HUES6 (cell line): ENCODE measurements around the gene SLC35D1.

Experiments
- H3K27ac ChIP-seq: 2 replicates; pipeline ENCODE4 v1.7.0; 2013; ENCODE audit warnings: low read depth, mild to moderate bottlenecking, low read length, inconsistent platforms
- H3K27me3 ChIP-seq: 2 replicates; pipeline ENCODE4 v1.6.1; 2013; ENCODE audit warnings: low read length; ENCODE audit not compliant: control insufficient read depth, insufficient read depth
- H3K36me3 ChIP-seq: 2 replicates; pipeline ENCODE4 v1.6.1; 2013; ENCODE audit warnings: low read length; ENCODE audit not compliant: control insufficient read depth, insufficient read depth
- H3K4me1 ChIP-seq: 2 replicates; pipeline ENCODE4 v1.6.1; 2013; ENCODE audit warnings: low read length; ENCODE audit not compliant: control insufficient read depth, insufficient read depth
- H3K4me3 ChIP-seq: 2 replicates; pipeline ENCODE4 v1.5.1; 2013; ENCODE audit warnings: low read depth, low read length
- H3K9ac ChIP-seq: one replicate; pipeline ENCODE4 v1.6.1; 2013; ENCODE audit warnings: mild to moderate bottlenecking, low read length
- H3K9me3 ChIP-seq: 2 replicates; pipeline ENCODE4 v1.6.1; 2013; ENCODE audit warnings: low read depth, low read length; ENCODE audit not compliant: control insufficient read depth, insufficient read depth

SLC35D1 gene

DNA sequence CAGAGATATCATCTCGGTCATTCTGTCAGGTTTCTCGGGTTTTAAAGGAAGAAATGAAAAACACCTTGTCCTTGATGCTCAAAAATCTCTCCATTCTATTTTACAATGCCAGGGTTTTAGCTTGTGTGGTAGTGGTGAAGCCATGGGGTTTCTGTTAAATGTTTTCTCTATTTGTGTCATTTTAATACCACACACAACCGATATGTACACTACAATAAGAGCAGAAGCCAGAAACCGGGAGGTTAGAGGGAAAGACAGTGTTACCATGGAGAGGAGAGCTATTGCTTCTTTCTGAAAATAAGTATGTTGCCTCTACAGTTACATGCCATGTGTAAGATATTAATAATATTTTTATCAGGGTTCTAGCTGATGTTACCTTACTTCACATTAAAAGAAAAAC is 2.8 kb downstream of the SLC35D1 start:
- no peak overlapping the region for H3K27ac ChIP-seq
- H3K27me3 ChIP-seq = 0 out of 2 replicates have a peak, but pooled peaks cover 3% of the 10 kb centered on the region
- H3K36me3 ChIP-seq = peaks cover 14% of the 10 kb centered on the region
- H3K4me3 ChIP-seq = no peak overlapping the region
- H3K9ac ChIP-seq = no peak overlapping the region
- H3K9me3 ChIP-seq = no peaks in the 10 kb centered on the region
- H3K4me1 ChIP-seq = 0 out of 2 replicates have a peak, but pooled peaks cover 8% of the 10 kb centered on the region

- Histone ChIP-seq H3K36me3 (peaks cover 24% of the 10 kb centered on the region), H3K27ac (no peak overlapping the region), H3K9me3 (no peaks in the 10 kb centered on the region), H3K4me1 (peaks cover 12% of the 10 kb centered on the region), H3K4me3 (no peak overlapping the region), H3K27me3 (no peaks in the 10 kb centered on the region), H3K9ac (no peak overlapping the region)
Observed at GRCh38 chr1:67044631-67045270, 9.2 kb downstream of the SLC35D1 start.

GRCh38 chr1:67043366-67043765 is 10.6 kb downstream of the SLC35D1 start:
- Histone ChIP-seq H3K9ac (no peak overlapping the region), H3K4me3 (no peak overlapping the region), H3K4me1 (peaks cover 12% of the 10 kb centered on the region), H3K27ac (no peak overlapping the region), H3K9me3 (no peaks in the 10 kb centered on the region), H3K36me3 (peaks cover 22% of the 10 kb centered on the region), H3K27me3 (no peaks in the 10 kb centered on the region)

GRCh38 chr1:67041841-67042503 is 12.0 kb downstream of the SLC35D1 start:
- no peak overlapping the region for H3K4me3 ChIP-seq
- H3K9ac ChIP-seq = no peak overlapping the region
- H3K36me3 ChIP-seq = peaks cover 19% of the 10 kb centered on the region

DNA sequence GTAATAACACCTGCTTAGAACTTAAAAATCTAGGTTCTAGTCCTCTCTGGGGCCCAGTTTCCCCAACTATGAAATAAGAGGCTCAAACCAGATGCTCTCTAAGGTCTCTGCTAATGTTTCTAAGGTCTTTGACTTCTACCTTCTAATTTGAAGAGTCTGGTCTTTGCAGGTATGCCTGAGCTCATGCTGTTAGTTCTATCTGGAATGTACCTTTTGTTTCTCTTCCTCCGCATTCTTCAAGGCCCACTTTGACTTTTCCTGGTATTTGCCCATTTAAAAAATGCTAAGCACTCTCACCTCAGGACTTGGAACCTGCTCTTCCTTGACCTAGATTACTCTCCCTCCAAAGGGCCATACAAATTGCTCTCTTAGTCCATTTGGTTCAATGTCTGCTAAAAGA is 13.5 kb downstream of the SLC35D1 start:
- no peak overlapping the region for H3K27ac ChIP-seq
- no peaks in the 10 kb centered on the region for H3K9me3 ChIP-seq
- peaks cover 25% of the 10 kb centered on the region for H3K36me3 ChIP-seq
- no peaks in the 10 kb centered on the region for H3K27me3 ChIP-seq
- H3K4me1 ChIP-seq = peaks cover 12% of the 10 kb centered on the region
- H3K9ac ChIP-seq = no peak overlapping the region
- H3K4me3 ChIP-seq = no peak overlapping the region

More at GRCh38 chr1:67041841-67042503, 12.0 kb downstream of the SLC35D1 start:
- Histone ChIP-seq H3K27me3 (no peaks in the 10 kb centered on the region), H3K4me1 (peaks cover 12% of the 10 kb centered on the region), H3K27ac (no peak overlapping the region), H3K9me3 (no peaks in the 10 kb centered on the region)

DNA sequence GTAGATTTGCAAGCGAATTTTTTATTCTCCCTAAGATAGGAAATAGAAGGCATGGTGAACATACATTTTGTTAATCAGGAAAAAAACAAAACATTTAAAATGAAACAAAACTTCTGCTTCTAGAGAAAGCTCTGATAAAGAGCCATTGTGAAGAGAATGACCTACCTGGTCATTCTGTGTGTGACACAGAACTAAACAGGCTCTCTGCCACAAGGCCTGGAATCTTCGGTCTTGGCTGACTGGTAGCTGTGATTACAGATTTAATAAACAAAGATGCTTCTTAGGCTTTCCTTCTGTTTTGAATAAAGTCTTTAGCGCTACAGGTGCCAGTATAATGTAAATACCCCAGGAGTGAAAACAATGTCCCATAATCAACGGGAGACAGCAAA is 22.1 kb downstream of the SLC35D1 start:
- Histone ChIP-seq H3K4me3 (no peak overlapping the region), H3K4me1 (no peaks in the 10 kb centered on the region), H3K9ac (no peak overlapping the region), H3K27me3 (no peaks in the 10 kb centered on the region), H3K27ac (no peak overlapping the region), H3K9me3 (no peaks in the 10 kb centered on the region), H3K36me3 (peaks cover 7% of the 10 kb centered on the region; the same call in 1 of the 2 replicates)

GRCh38 chr1:67031121-67031858 is 22.7 kb downstream of the SLC35D1 start:
- no peak overlapping the region for H3K4me3 ChIP-seq
- peaks cover 6% of the 10 kb centered on the region; the same call in 1 of the 2 replicates for H3K36me3 ChIP-seq
- no peaks in the 10 kb centered on the region for H3K27me3 ChIP-seq
- H3K9ac ChIP-seq = no peak overlapping the region
- no peaks in the 10 kb centered on the region for H3K9me3 ChIP-seq
- no peaks in the 10 kb centered on the region for H3K4me1 ChIP-seq
- H3K27ac ChIP-seq = no peak overlapping the region

DNA sequence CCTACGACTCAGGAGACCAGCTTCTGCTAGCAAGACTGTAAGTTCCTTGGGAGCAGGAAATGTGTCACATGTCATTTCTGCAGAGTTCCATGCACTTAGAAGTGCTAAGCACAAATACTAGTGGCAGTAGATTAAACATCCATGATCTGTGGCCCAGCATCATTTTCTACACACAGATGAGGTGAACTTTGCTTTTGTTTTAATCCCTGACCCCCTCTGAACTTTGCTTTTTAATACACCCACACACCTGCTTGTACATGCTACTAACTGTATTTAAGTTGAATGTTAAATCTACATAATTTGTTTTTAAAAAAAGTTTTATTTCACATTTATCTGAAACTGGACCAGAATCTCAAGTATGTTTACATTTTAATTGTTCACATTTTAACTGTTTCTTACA is 24.5 kb downstream of the SLC35D1 start:
- no peaks in the 10 kb centered on the region for H3K9me3 ChIP-seq
- no peaks in the 10 kb centered on the region for H3K27me3 ChIP-seq
- no peak overlapping the region for H3K27ac ChIP-seq
- no peak overlapping the region for H3K9ac ChIP-seq
- no peak overlapping the region for H3K4me3 ChIP-seq
- peaks cover 6% of the 10 kb centered on the region; the same call in 1 of the 2 replicates for H3K36me3 ChIP-seq
- H3K4me1 ChIP-seq = no peaks in the 10 kb centered on the region

DNA sequence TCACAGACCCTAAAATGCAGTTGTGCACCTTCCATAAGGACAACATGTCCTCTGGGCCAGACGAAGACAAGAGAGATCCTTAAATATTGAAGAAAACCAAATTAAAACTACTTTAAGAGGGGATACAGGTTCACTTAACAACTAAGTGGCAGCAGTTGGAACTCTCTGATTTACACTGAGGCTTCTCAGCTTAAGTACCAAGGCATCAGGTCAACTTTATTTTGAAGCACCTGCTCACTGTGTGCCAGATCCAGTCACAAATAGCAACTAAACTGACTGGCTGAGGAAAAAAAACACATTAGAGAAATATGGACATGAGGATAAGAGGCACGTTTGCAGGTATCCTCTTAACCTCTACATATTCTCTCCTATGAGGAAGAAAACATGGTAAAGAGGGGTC is 33.2 kb downstream of the SLC35D1 start:
- Histone ChIP-seq H3K36me3 (peaks cover 4% of the 10 kb centered on the region; the same call in 1 of the 2 replicates), H3K4me1 (peaks cover 52% of the 10 kb centered on the region), H3K27ac (peak overlapping the region; percentile 65; the same call in 1 of the 2 replicates), H3K4me3 (no peak overlapping the region), H3K9me3 (no peaks in the 10 kb centered on the region), H3K27me3 (no peaks in the 10 kb centered on the region; the same call in 1 of the 2 replicates), H3K9ac (peak overlapping the region; percentile 76)

DNA sequence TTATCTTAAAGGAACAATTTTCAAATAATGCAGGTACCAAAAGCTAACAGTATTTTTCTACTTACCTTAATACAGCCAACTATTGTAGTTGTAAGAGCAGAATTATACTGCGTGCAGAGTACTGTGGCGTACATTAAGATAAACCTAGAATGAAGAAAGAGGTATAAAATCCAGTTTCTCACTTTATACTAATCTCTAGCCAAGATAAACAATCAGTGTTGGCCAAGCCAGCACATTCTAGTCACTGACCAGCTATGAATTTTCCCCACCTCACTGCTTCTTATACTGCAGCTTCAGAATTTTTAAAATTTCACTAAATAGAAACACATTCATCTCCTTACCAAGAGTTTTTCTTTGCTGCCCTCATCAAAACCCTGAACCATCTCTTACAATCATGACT is 33.6 kb downstream of the SLC35D1 start:
- H3K27ac ChIP-seq = peak overlapping the region; percentile 65; the same call in 1 of the 2 replicates
- no peak overlapping the region for H3K4me3 ChIP-seq
- H3K27me3 ChIP-seq = no peaks in the 10 kb centered on the region; the same call in 1 of the 2 replicates
- H3K36me3 ChIP-seq = peaks cover 4% of the 10 kb centered on the region; the same call in 1 of the 2 replicates
- H3K4me1 ChIP-seq = peaks cover 52% of the 10 kb centered on the region
- peak overlapping the region; percentile 76 for H3K9ac ChIP-seq
- H3K9me3 ChIP-seq = no peaks in the 10 kb centered on the region
